SU-DHL-6 (cell line): Measurements from ENCODE around the gene SLC8A1.

ENCODE experiments used
- EZH2phosphoT487 ChIP-seq: fragments of 200-600 bp; sonication (generic), shearing (Covaris generic); conservative IDR thresholded peaks from 2 replicates; pipeline ENCODE4 v1.6.1; 2018; ENCODE audit warnings: mild to moderate bottlenecking, antibody characterized with exemption, low read length, moderate library complexity, mixed read lengths
- TF ChIP-seq, protein P1 (sequence below): fragments of 200-600 bp; sonication (generic); IDR thresholded peaks from one replicate; pipeline ENCODE4 v1.5.1; 2017; ENCODE audit warnings: antibody characterized with exemption, mild to moderate bottlenecking, low read length, moderate library complexity; ENCODE audit not compliant: insufficient read depth, poor library complexity, severe bottlenecking

DNA sequence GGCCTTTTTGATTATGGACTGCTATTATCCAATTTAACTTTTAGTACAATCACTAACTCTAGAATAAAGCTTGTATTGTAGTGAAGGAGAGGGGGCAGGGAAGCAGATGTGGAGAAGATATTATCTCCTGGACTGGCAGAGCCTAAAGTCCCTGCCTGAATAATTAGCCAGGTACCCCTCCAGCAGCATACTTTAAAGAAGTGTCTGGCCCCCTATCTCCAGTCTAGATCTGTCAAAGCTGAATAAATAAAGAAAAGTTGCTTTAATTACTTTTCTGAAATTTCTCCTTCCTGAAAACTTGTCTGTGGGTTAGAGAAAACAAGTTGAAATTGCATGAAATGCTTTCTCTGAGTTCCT, 258.2 kb downstream of the SLC8A1 start:
- no peak for TF ChIP-seq EZH2phosphoT487
- TF ChIP-seq, protein P1, sequence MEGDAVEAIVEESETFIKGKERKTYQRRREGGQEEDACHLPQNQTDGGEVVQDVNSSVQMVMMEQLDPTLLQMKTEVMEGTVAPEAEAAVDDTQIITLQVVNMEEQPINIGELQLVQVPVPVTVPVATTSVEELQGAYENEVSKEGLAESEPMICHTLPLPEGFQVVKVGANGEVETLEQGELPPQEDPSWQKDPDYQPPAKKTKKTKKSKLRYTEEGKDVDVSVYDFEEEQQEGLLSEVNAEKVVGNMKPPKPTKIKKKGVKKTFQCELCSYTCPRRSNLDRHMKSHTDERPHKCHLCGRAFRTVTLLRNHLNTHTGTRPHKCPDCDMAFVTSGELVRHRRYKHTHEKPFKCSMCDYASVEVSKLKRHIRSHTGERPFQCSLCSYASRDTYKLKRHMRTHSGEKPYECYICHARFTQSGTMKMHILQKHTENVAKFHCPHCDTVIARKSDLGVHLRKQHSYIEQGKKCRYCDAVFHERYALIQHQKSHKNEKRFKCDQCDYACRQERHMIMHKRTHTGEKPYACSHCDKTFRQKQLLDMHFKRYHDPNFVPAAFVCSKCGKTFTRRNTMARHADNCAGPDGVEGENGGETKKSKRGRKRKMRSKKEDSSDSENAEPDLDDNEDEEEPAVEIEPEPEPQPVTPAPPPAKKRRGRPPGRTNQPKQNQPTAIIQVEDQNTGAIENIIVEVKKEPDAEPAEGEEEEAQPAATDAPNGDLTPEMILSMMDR = no peak
